Measurements from ENCODE around the gene SLC39A1. TPM values are rescaled to one million over a fixed set of nuclear protein-coding genes. Genes with fewer than 3 reads are reported as not detected.

The SLC39A1 gene
- total and polyA plus RNA-seq, 9 of the 15 experiments (the other 6 are each of a cell fraction or from before 2014, with no cell fraction given), result 9.9 to 81.1 (median 62.7) TPM

- TF ChIP-seq HES1 (IDR thresholded peaks at IDR 0.05; ENCODE audit: low read depth) (no peak), DLX4 (CRISPR knock-in tag; IDR thresholded peaks at IDR 0.05) (no peak), ELF4 (CRISPR knock-in tag; IDR thresholded peaks at IDR 0.05) (no peak), ZKSCAN8 (CRISPR knock-in tag; IDR thresholded peaks at IDR 0.05) (no peak), HINFP (tag; conservative IDR thresholded peaks at IDR 0.05; ENCODE audit: low read depth) (no peak), ZFX (CRISPR knock-in tag; IDR thresholded peaks at IDR 0.05) (no peak), ZNF280A (IDR thresholded peaks at IDR 0.05; ENCODE audit: low read depth, partially characterized antibody) (no peak), PHB (CRISPR knock-in tag; IDR thresholded peaks at IDR 0.05) (no peak), OTX1 (CRISPR knock-in tag; IDR thresholded peaks at IDR 0.05) (no peak), ZNF740 (CRISPR knock-in tag; IDR thresholded peaks at IDR 0.05) (0 out of 2 replicates have a peak, but pooled peaks have one; percentile 53), ZNF740 (tag; IDR thresholded peaks at IDR 0.05) (no peak), CHCHD3 (CRISPR knock-in tag; IDR thresholded peaks at IDR 0.05) (no peak), KDM2B (CRISPR knock-in tag; IDR thresholded peaks at IDR 0.05) (no peak), YBX1 (IDR thresholded peaks at IDR 0.05) (no peak), EZH2 (IDR thresholded peaks at IDR 0.05; ENCODE audit: borderline replicate concordance, low read depth, low read length) (no peak), PPARD (CRISPR knock-in tag; IDR thresholded peaks at IDR 0.05) (no peak), MTA2 (IDR thresholded peaks at IDR 0.05; ENCODE audit: low read depth) (no peak), TARDBP (IDR thresholded peaks at IDR 0.05) (peak; percentile 42; the same call in 1 of the 2 replicates), CREB1 (IDR thresholded peaks at IDR 0.05) (peak; percentile 93), CREB1 (CRISPR knock-in tag; IDR thresholded peaks at IDR 0.05) (peak; percentile 86), NR0B1 (IDR thresholded peaks at IDR 0.05; ENCODE audit: partially characterized antibody) (no peak)
Observed at GRCh38 chr1:153944005-153944826, 19.1 kb downstream of the SLC39A1 start (continued).
